ENCODE results near the gene KLF2.

GRCh38 chr19:16315825-16316505, 8.7 kb upstream of the KLF2 start:
- TF ChIP-seq CTCF (IDR thresholded peaks at IDR 0.05) (no peak), POLR2A (IDR thresholded peaks at IDR 0.05) (no peak)

Data from esophagus squamous epithelium (tissue), 4 donors.